Measurements from ENCODE around the gene THSD4. TPM values are rescaled to one million over a fixed set of nuclear protein-coding genes. Genes with fewer than 3 reads are reported as not detected.

The THSD4 gene
- total and polyA plus RNA-seq, 9 of the 15 experiments (the other 6 are each of a cell fraction or from before 2014, with no cell fraction given): 0.04 TPM; not detected in 5

GRCh38 chr15:71526060-71526820, 411.0 kb downstream of the THSD4 start:
- 0 out of 5 replicates have a peak, but pooled peaks cover 0 to 4% of the 10 kb centered on the region in 2 experiments for H3K27me3 ChIP-seq (ENCODE audit: control insufficient read depth in 2 of 2, insufficient read depth in 2 of 2, low read length in 2 of 2)
- intact Hi-C loops (cut with micrococcal nuclease): no loop called here
- H2AFZ ChIP-seq (ENCODE audit: low read depth, low read length): no peak overlapping the region
- BruUV-seq (replicated peaks): no TSS peak
- in situ Hi-C loops (cut with MboI): no loop called here
- under 1% methylated on average over 10 of the region's 10 CpGs for WGBS (ENCODE audit: insufficient coverage, low coverage, missing lambda C conversion rate)
- ATAC-seq (no peak), DNase-seq (ENCODE audit: extremely low read depth in 1 of 4, low spot score in 3 of 4) (no peak), FAIRE-seq (no peak)
- no peaks in the 10 kb centered on the region for H3K9me1 ChIP-seq (ENCODE audit: control insufficient read depth, insufficient read depth, low read length)
- no peaks in the 10 kb centered on the region for H3K36me3 ChIP-seq (ENCODE audit: control insufficient read depth, insufficient read depth, low read length)
- H3K9me3 ChIP-seq (replicated peaks; ENCODE audit: control insufficient read depth, insufficient read depth, low read depth, low read length): no peaks in the 10 kb centered on the region
- POLR2A ChIA-PET: interaction anchor here (0.6 kb wide), 1 partner anchor 1618 kb away, joined by 4 read pairs; no protein-coding TSS in a partner anchor
- no peaks in the 10 kb centered on the region for H3K79me2 ChIP-seq (ENCODE audit: control insufficient read depth, insufficient read depth, low read length)
- no peaks in the 10 kb centered on the region for H4K20me1 ChIP-seq (replicated peaks; ENCODE audit: control insufficient read depth, insufficient read depth, low read length)
- no peak overlapping the region for H3K4me2 ChIP-seq (ENCODE audit: insufficient read depth, low read length)
- CTCF ChIA-PET (ENCODE audit: low intra/inter-chr PET ratio): no interaction called here
- no peak overlapping the region for H3K9ac ChIP-seq (ENCODE audit: insufficient read depth in 1 of 2, low read depth in 2 of 2, low read length in 2 of 2)
- TF ChIP-seq, protein P1, sequence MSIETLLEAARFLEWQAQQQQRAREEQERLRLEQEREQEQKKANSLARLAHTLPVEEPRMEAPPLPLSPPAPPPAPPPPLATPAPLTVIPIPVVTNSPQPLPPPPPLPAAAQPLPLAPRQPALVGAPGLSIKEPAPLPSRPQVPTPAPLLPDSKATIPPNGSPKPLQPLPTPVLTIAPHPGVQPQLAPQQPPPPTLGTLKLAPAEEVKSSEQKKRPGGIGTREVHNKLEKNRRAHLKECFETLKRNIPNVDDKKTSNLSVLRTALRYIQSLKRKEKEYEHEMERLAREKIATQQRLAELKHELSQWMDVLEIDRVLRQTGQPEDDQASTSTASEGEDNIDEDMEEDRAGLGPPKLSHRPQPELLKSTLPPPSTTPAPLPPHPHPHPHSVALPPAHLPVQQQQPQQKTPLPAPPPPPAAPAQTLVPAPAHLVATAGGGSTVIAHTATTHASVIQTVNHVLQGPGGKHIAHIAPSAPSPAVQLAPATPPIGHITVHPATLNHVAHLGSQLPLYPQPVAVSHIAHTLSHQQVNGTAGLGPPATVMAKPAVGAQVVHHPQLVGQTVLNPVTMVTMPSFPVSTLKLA (conservative IDR thresholded peaks at IDR 0.05): no peak
- TF ChIP-seq ILF3 (IDR thresholded peaks at IDR 0.05; ENCODE audit: borderline replicate concordance) (no peak), PRMT5 (CRISPR knock-in tag; IDR thresholded peaks at IDR 0.05) (no peak), SOX6 (IDR thresholded peaks at IDR 0.05) (no peak), BACH1 (tag; IDR thresholded peaks at IDR 0.05) (no peak), ZNF57 (CRISPR knock-in tag; IDR thresholded peaks at IDR 0.05) (no peak), THRB (CRISPR knock-in tag; conservative IDR thresholded peaks at IDR 0.05) (no peak), U2AF2 (optimal IDR thresholded peaks at IDR 0.05; ENCODE audit: low read depth, low read length) (no peak), MTA2 (IDR thresholded peaks at IDR 0.05; ENCODE audit: low read depth) (no peak), HLTF (IDR thresholded peaks at IDR 0.05) (no peak), SMAD1 (IDR thresholded peaks at IDR 0.05; ENCODE audit: low read depth, low read length, partially characterized antibody) (no peak), ZFP1 (CRISPR knock-in tag; IDR thresholded peaks at IDR 0.05) (no peak)
- TF ChIP-seq, protein P2, sequence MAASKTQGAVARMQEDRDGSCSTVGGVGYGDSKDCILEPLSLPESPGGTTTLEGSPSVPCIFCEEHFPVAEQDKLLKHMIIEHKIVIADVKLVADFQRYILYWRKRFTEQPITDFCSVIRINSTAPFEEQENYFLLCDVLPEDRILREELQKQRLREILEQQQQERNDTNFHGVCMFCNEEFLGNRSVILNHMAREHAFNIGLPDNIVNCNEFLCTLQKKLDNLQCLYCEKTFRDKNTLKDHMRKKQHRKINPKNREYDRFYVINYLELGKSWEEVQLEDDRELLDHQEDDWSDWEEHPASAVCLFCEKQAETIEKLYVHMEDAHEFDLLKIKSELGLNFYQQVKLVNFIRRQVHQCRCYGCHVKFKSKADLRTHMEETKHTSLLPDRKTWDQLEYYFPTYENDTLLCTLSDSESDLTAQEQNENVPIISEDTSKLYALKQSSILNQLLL (CRISPR knock-in tag; IDR thresholded peaks at IDR 0.05; ENCODE audit: borderline replicate concordance): no peak
- TF ChIP-seq, protein P3, sequence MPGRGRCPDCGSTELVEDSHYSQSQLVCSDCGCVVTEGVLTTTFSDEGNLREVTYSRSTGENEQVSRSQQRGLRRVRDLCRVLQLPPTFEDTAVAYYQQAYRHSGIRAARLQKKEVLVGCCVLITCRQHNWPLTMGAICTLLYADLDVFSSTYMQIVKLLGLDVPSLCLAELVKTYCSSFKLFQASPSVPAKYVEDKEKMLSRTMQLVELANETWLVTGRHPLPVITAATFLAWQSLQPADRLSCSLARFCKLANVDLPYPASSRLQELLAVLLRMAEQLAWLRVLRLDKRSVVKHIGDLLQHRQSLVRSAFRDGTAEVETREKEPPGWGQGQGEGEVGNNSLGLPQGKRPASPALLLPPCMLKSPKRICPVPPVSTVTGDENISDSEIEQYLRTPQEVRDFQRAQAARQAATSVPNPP (IDR thresholded peaks at IDR 0.05; ENCODE audit: borderline replicate concordance, insufficient read depth, insufficient read length): no peak
- TF ChIP-seq, protein P4, sequence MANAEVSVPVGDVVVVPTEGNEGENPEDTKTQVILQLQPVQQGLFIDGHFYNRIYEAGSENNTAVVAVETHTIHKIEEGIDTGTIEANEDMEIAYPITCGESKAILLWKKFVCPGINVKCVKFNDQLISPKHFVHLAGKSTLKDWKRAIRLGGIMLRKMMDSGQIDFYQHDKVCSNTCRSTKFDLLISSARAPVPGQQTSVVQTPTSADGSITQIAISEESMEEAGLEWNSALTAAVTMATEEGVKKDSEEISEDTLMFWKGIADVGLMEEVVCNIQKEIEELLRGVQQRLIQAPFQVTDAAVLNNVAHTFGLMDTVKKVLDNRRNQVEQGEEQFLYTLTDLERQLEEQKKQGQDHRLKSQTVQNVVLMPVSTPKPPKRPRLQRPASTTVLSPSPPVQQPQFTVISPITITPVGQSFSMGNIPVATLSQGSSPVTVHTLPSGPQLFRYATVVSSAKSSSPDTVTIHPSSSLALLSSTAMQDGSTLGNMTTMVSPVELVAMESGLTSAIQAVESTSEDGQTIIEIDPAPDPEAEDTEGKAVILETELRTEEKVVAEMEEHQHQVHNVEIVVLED (CRISPR knock-in tag; IDR thresholded peaks at IDR 0.05): no peak
- H3K27ac ChIP-seq (ENCODE audit: extremely low read depth, low read depth, low read length): no peak overlapping the region
- no peak overlapping the region for H3K4me3 ChIP-seq
- no peaks in the 10 kb centered on the region for H3K4me1 ChIP-seq (replicated peaks in 1 of 2; ENCODE audit: control insufficient read depth in 2 of 2, insufficient read depth in 2 of 2, low read length in 2 of 2)
